Neutrophil (primary cell): ENCODE results near the gene ZNRF3.

Source experiments
- H3K27ac ChIP-seq: fragments of 200-600 bp; sonication (generic); 2 replicates; pipeline ENCODE4 v1.5.1; 2016; ENCODE audit warnings: mild to moderate bottlenecking, moderate library complexity
- H3K27me3 ChIP-seq: fragments of 200-600 bp; sonication (generic); 2 replicates; pipeline ENCODE4 v1.6.0; 2016; ENCODE audit warnings: mild to moderate bottlenecking
- H3K36me3 ChIP-seq: fragments of 200-600 bp; sonication (generic); 2 replicates; pipeline ENCODE4 v1.5.1; 2017
- H3K4me1 ChIP-seq, 2 experiments: fragments of 200-600 bp in 1 of 2; sonication (generic) in 1 of 2; 1 replicate in 1 of 2; 2 replicates in 1 of 2; pipeline versions ENCODE4 v1.5.1 to v1.6.1; 2013 to 2016; ENCODE audit warnings: low read depth in 1 of 2, low read length in 1 of 2, mild to moderate bottlenecking in 1 of 2, moderate library complexity in 1 of 2; ENCODE audit not compliant: control insufficient read depth in 1 of 2, insufficient read depth in 1 of 2
- H3K4me3 ChIP-seq, 2 experiments: fragments of 200-600 bp in 1 of 2; sonication (generic) in 1 of 2; 1 replicate in 1 of 2; 2 replicates in 1 of 2; pipeline ENCODE4 v1.5.1; 2013 to 2016; ENCODE audit warnings: low read depth in 1 of 2, low read length in 1 of 2, mild to moderate bottlenecking in 1 of 2, moderate library complexity in 1 of 2
- H3K9me3 ChIP-seq: fragments of 200-600 bp; sonication (generic); 2 replicates; pipeline ENCODE4 v1.5.1; 2016
- CTCF ChIP-seq: fragments of 200-600 bp; sonication (generic); IDR thresholded peaks from 2 replicates; pipeline ENCODE4 v1.5.1; 2016; ENCODE audit warnings: antibody characterized with exemption

The ZNRF3 gene

GRCh38 chr22:29103121-29103520 lies 219.7 kb downstream of the ZNRF3 start:
- Histone ChIP-seq H3K4me3 (no peak overlapping the region), H3K36me3 (no peaks in the 10 kb centered on the region), H3K27ac (no peak overlapping the region), H3K9me3 (no peaks in the 10 kb centered on the region), H3K27me3 (no peaks in the 10 kb centered on the region), H3K4me1 (no peaks in the 10 kb centered on the region)
- TF ChIP-seq CTCF = no peak

GRCh38 chr22:29105468-29105867 lies 222.1 kb downstream of the ZNRF3 start:
- H3K4me1 ChIP-seq = no peaks in the 10 kb centered on the region
- TF ChIP-seq CTCF = no peak
- H3K4me3 ChIP-seq = no peak overlapping the region
- H3K27ac ChIP-seq = no peak overlapping the region
- no peaks in the 10 kb centered on the region for H3K27me3 ChIP-seq
- H3K36me3 ChIP-seq = no peaks in the 10 kb centered on the region
- no peaks in the 10 kb centered on the region for H3K9me3 ChIP-seq

GRCh38 chr22:29106839-29107238 lies 223.5 kb downstream of the ZNRF3 start:
- Histone ChIP-seq H3K4me3 (no peak overlapping the region), H3K27me3 (no peaks in the 10 kb centered on the region), H3K4me1 (no peaks in the 10 kb centered on the region), H3K9me3 (no peaks in the 10 kb centered on the region), H3K36me3 (no peaks in the 10 kb centered on the region), H3K27ac (no peak overlapping the region)
- TF ChIP-seq CTCF = no peak
